ENCODE results near the gene CDC42EP4. TPM values are rescaled to one million over a fixed set of nuclear protein-coding genes. Genes with fewer than 3 reads are reported as not detected.

The CDC42EP4 gene
- total RNA-seq, 4 donors from 2014 or later, result 93.3 to 121 (median 117) TPM

DNA sequence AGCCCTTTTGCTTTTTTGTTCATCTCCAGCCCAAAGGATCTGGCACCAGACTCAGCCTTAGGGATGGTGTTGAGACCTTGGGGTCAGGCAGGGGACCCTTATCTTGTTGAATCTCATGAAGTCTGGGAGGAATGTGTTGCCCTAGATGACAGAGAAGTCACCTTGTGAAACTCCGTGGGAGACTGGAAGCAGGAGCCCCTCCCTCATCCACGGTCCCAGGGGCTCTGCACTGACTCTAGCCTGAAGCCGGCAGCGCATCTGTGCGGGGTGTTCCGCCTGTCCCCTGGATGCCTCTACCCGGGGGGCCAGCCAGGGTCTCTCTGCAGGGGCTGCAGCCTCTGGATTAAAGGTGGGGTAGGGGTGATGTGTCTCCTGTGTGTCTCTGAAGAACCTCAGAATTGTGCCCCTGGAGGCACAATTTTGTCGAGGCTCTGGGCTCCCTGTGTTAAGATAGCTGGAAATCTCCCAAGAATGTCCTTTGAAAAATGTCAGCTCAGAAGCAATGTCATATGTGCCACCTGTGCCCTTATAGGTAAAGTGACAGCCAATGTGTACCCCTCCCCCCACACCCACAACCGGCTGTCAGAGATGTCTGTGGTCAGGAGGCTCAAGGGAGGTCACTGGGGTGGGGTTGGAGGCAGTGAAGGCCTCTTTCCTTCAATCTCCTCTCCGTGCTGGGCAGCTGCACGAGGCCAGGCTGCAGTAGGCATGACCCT is 32.1 kb upstream of the CDC42EP4 start:
- Histone ChIP-seq H3K27me3 (no peaks in the 10 kb centered on the region), H3K4me3 (peak overlapping the region in 1 of 4 donors; percentile 13), H3K9me3 (no peaks in the 10 kb centered on the region), H3K4me1 (peaks cover 0 to 76% (median 56%) of the 10 kb centered on the region in 4 donors), H3K36me3 (no peaks in the 10 kb centered on the region), H3K27ac (peak overlapping the region; percentile 56 to 93 (median 80))
- TF ChIP-seq POLR2A (IDR thresholded peaks at IDR 0.05), result no peak
- TF ChIP-seq, protein P1, sequence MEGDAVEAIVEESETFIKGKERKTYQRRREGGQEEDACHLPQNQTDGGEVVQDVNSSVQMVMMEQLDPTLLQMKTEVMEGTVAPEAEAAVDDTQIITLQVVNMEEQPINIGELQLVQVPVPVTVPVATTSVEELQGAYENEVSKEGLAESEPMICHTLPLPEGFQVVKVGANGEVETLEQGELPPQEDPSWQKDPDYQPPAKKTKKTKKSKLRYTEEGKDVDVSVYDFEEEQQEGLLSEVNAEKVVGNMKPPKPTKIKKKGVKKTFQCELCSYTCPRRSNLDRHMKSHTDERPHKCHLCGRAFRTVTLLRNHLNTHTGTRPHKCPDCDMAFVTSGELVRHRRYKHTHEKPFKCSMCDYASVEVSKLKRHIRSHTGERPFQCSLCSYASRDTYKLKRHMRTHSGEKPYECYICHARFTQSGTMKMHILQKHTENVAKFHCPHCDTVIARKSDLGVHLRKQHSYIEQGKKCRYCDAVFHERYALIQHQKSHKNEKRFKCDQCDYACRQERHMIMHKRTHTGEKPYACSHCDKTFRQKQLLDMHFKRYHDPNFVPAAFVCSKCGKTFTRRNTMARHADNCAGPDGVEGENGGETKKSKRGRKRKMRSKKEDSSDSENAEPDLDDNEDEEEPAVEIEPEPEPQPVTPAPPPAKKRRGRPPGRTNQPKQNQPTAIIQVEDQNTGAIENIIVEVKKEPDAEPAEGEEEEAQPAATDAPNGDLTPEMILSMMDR (IDR thresholded peaks at IDR 0.05), result no peak
- TF ChIP-seq EP300 (IDR thresholded peaks at IDR 0.05), result no peak
- 31 to 37% methylated on average over 10 of the region's 11 CpGs for WGBS, 2 donors
- no peak for DNase-seq (ENCODE audit: low spot score in 2 of 2)

DNA sequence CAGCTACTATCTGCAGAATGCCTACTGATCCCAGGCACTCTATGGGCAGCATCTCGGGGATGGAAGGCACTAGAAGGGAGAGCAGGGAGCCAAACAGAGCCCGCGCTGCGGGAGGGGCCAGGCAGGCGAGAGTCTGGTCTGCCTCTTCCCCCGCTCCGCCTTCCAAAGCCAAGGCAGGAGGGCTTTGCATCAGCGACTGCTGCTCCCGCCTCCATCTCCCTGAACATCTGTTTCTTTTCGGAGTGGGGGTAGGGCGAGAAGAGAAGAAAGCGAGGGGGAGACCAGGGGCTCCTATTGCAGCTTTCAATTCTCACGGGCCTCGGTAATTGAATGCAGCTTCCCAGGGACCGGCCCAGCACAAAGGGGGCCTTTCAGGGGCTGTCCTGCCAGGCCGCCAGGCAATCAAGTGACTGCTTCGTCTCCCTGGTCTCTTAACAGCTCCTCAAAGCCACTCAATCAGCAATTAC is 31.4 kb upstream of the CDC42EP4 start:
- WGBS, 2 donors, result 9 to 13% methylated on average over 17 of the region's 17 CpGs
- Histone ChIP-seq H3K27ac (peak overlapping the region; percentile 56 to 93 (median 80)), H3K9me3 (no peaks in the 10 kb centered on the region), H3K36me3 (no peaks in the 10 kb centered on the region), H3K4me1 (peaks cover 0 to 76% (median 54%) of the 10 kb centered on the region in 4 donors), H3K4me3 (peak overlapping the region in 2 of 4 donors; percentile 13 to 24), H3K27me3 (no peaks in the 10 kb centered on the region)
- DNase-seq (ENCODE audit: low spot score in 2 of 2), result peak; percentile 53 to 56
- TF ChIP-seq EP300 (IDR thresholded peaks at IDR 0.05), result peak in 1 of 2 donors; percentile 82
- peak in 1 of 2 donors; percentile 42 for TF ChIP-seq POLR2A (IDR thresholded peaks at IDR 0.05)
- TF ChIP-seq, protein P1 (IDR thresholded peaks at IDR 0.05), result no peak

DNA sequence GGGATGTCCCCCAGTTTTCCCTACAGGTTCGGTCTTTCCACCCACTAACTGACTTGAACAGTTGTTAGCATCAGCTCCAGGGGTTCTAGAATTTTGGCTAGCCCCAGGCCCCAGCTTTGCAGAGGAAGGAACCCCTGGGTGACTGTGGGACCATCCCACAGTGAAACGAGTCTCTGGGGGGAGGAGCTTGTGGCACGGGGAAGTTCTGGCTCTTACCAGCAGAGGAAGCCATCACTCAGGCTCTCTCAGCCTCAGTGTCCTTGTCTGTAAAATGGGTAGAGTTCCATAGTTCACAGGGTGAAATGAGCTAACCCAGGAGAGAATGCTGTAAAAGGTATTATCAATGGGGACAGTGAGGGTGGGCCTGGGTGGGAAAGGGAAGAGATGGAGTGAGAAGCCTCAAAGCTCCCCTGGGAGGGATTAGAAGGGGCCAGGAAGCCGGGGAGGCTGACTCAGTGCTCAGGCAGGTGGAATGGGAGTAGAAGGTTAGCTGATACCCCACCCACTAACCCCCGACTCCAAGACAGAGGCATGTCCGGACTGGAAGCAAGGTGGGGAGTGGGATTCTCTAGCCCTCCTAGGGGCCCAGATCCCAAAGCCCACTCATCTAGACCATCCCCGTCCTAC is 30.9 kb upstream of the CDC42EP4 start:
- no peaks in the 10 kb centered on the region for H3K27me3 ChIP-seq
- H3K9me3 ChIP-seq, result no peaks in the 10 kb centered on the region
- TF ChIP-seq POLR2A (IDR thresholded peaks at IDR 0.05), result no peak
- TF ChIP-seq EP300 (IDR thresholded peaks at IDR 0.05), result no peak
- TF ChIP-seq, protein P1 (IDR thresholded peaks at IDR 0.05), result no peak
- no peaks in the 10 kb centered on the region for H3K36me3 ChIP-seq
- peaks cover 0 to 76% (median 56%) of the 10 kb centered on the region in 4 donors for H3K4me1 ChIP-seq
- 17 to 24% methylated on average over 7 of the region's 7 CpGs for WGBS, 2 donors
- DNase-seq (ENCODE audit: low spot score in 2 of 2), result no peak
- H3K4me3 ChIP-seq, result peak overlapping the region in 2 of 4 donors; percentile 13 to 24
- H3K27ac ChIP-seq, result peak overlapping the region; percentile 56 to 93 (median 80)

DNA sequence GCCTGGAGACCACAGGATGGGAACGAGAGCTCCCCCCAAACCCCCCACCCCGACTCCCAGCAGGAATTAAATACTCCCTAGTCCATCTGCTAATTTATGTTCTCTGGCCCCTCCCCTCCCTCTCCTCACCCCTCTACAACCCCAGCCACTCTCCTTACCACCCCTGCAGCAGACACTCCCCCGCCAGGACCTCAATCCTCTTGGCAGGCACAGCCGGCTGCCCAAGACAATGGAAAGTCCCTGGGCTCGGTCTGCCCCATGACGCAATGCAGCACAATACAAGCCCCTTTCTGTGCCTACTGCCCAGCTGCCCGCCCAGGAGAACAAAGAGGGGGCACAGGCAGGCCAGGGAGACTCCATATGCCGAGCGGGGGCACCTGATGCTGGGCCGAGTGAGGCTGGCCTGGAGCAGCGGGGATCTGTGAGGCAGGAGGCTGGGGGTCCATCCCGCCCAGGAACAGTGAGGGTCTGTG is 30.3 kb upstream of the CDC42EP4 start:
- 29 to 34% methylated on average over 10 to 12 of the region's 12 CpGs for WGBS, 2 donors
- DNase-seq (ENCODE audit: low spot score in 2 of 2), result peak; percentile 46 to 58
- no peaks in the 10 kb centered on the region for H3K27me3 ChIP-seq
- H3K4me3 ChIP-seq, result no peak overlapping the region
- TF ChIP-seq, protein P1 (IDR thresholded peaks at IDR 0.05), result no peak
- TF ChIP-seq EP300 (IDR thresholded peaks at IDR 0.05), result peak; percentile 20 to 94
- TF ChIP-seq POLR2A (IDR thresholded peaks at IDR 0.05), result peak in 1 of 2 donors; percentile 10
- H3K4me1 ChIP-seq, result peaks cover 0 to 76% (median 59%) of the 10 kb centered on the region in 4 donors
- no peaks in the 10 kb centered on the region for H3K9me3 ChIP-seq
- no peaks in the 10 kb centered on the region for H3K36me3 ChIP-seq
- H3K27ac ChIP-seq, result peak overlapping the region; percentile 56 to 93 (median 80)

All from tibial nerve (tissue), 4 donors.